ENCODE results near the gene RTN4. TPM values are rescaled to one million over a fixed set of nuclear protein-coding genes. Genes with fewer than 3 reads are reported as not detected.
A peak's percentile ranks its signal among the peaks of the same experiment; 100 is the strongest.

The RTN4 gene
- total RNA-seq, 4 donors from 2014 or later = 249 to 292 (median 276) TPM

GRCh38 chr2:55019526-55020258, 30.6 kb downstream of the RTN4 start:
- no peak for DNase-seq (ENCODE audit: low spot score in 2 of 2)
- TF ChIP-seq CTCF (IDR thresholded peaks at IDR 0.05) = no peak
- TF ChIP-seq POLR2A (IDR thresholded peaks at IDR 0.05) = no peak
- no peak overlapping the region for H3K4me3 ChIP-seq (ENCODE audit: low read depth, poor library complexity, severe bottlenecking)
- intact Hi-C loops (cut with DNase I; ENCODE audit: low total_unique reads) = loop anchor here (10.0 kb wide), 1 partner anchor 145 kb away; no protein-coding TSS in a partner anchor
- WGBS, 2 donors = 72 to 81% methylated on average over 5 of the region's 5 CpGs

GRCh38 chr2:55018619-55019018, 31.6 kb downstream of the RTN4 start:
- intact Hi-C loops (cut with DNase I; ENCODE audit: low total_unique reads) = loop anchor here (10.0 kb wide), 1 partner anchor 146 kb away; no protein-coding TSS in a partner anchor
- WGBS, 2 donors = 74 to 92% methylated on average over 1 of the region's 1 CpG
- DNase-seq (ENCODE audit: low spot score in 2 of 2) = no peak
- no peak overlapping the region for H3K4me3 ChIP-seq (ENCODE audit: low read depth, poor library complexity, severe bottlenecking)
- TF ChIP-seq POLR2A (IDR thresholded peaks at IDR 0.05) (no peak), CTCF (IDR thresholded peaks at IDR 0.05) (no peak)

- no peak overlapping the region for H3K4me3 ChIP-seq (ENCODE audit: low read depth, poor library complexity, severe bottlenecking)
- DNase-seq (ENCODE audit: low spot score in 2 of 2) = no peak
- 83 to 86% methylated on average over 3 of the region's 3 CpGs for WGBS, 2 donors
- TF ChIP-seq POLR2A (IDR thresholded peaks at IDR 0.05) = no peak
- TF ChIP-seq CTCF (IDR thresholded peaks at IDR 0.05) = no peak
- intact Hi-C loops (cut with DNase I; ENCODE audit: low total_unique reads) = loop anchor here (10.0 kb wide), 1 partner anchor 147 kb away; no protein-coding TSS in a partner anchor
Measured at GRCh38 chr2:55017880-55018279, 32.4 kb downstream of the RTN4 start.

GRCh38 chr2:55017428-55017827, 32.8 kb downstream of the RTN4 start:
- TF ChIP-seq POLR2A (IDR thresholded peaks at IDR 0.05) (no peak), CTCF (IDR thresholded peaks at IDR 0.05) (no peak)
- no peak for DNase-seq (ENCODE audit: low spot score in 2 of 2)
- intact Hi-C loops (cut with DNase I; ENCODE audit: low total_unique reads) = loop anchor here (10.0 kb wide), 1 partner anchor 147 kb away; no protein-coding TSS in a partner anchor
- WGBS, 2 donors = 94 to 97% methylated on average over 3 of the region's 3 CpGs
- no peak overlapping the region for H3K4me3 ChIP-seq (ENCODE audit: low read depth, poor library complexity, severe bottlenecking)

- intact Hi-C loops (cut with DNase I; ENCODE audit: low total_unique reads) = loop anchor here (10.0 kb wide), 1 partner anchor 150 kb away; no protein-coding TSS in a partner anchor
- WGBS, 2 donors = 51 to 56% methylated on average over 6 of the region's 6 CpGs
- peak; percentile 48 to 68 for DNase-seq (ENCODE audit: low spot score in 2 of 2)
Measured at GRCh38 chr2:55014962-55015939, 35.0 kb downstream of the RTN4 start.

More at GRCh38 chr2:55014962-55015939, 35.0 kb downstream of the RTN4 start:
- H3K4me3 ChIP-seq (ENCODE audit: low read depth, poor library complexity, severe bottlenecking) = no peak overlapping the region
- no peak for TF ChIP-seq POLR2A (IDR thresholded peaks at IDR 0.05)
- TF ChIP-seq CTCF (IDR thresholded peaks at IDR 0.05) = no peak
